Measurements from ENCODE around the gene ZFYVE9.

DNA sequence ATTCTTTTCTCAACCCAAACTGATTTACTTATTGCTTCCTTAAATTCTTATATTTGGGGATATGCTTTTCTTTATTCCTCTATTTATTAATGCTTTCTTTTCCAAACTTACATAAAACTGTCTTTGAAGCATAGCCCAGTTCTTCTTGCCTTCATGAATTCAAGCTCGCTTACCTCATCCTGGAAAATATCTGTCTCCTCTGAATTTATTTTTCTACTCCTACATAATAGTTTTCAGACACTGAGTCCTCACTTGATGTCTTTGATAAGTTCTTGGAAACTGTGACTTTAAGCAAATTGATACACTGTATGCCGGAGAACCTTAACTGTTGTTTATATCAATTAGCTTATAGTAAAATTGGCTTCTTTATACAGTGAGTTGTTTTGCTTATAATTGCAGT lies 93.8 kb downstream of the ZFYVE9 start:
- no peak for TF ChIP-seq CTCF (IDR thresholded peaks at IDR 0.05; ENCODE audit: insufficient read depth, low read depth, low read length)
- TF ChIP-seq EZH2 (IDR thresholded peaks at IDR 0.05; ENCODE audit: insufficient read depth, low read length) = no peak

All from astrocyte (in vitro differentiated cells and primary cell).